Activated gamma-delta T cell treated with Interleukin-2 at 50 U/mL for 16 hours (primary cell): ENCODE data around the gene GANC.
"Not testable (repeated sequence)": the region's sequence is repeated elsewhere in the genome, so short reads cannot be mapped to it uniquely, and the experiment has no call there.

Source experiments
- DNase-seq: peaks from one replicate; pipeline ENCODE4 v3.0.0-alpha.2; 2020

GANC gene

GRCh38 chr15:42283671-42284070 lies 10.7 kb downstream of the GANC start:
- DNase-seq = no peak

DNA sequence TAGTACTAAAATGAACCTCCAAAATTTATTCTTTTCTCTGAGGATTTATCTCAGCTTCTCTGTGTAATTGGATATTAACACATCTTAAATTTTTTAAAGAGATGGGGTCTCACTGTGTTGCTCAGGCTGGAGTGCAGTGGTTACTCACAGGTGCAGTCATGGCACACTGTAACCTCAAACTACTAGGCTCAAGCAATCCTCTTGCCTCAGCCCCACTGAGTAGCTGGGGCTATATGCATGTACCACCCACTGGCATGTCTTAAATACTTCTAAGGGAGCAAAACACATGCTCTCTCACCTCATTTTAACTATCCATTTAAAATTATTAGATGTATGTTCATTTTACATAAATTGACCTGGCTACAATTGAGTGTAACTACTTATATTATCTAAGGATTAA lies 11.6 kb downstream of the GANC start:
- no peak for DNase-seq

DNA sequence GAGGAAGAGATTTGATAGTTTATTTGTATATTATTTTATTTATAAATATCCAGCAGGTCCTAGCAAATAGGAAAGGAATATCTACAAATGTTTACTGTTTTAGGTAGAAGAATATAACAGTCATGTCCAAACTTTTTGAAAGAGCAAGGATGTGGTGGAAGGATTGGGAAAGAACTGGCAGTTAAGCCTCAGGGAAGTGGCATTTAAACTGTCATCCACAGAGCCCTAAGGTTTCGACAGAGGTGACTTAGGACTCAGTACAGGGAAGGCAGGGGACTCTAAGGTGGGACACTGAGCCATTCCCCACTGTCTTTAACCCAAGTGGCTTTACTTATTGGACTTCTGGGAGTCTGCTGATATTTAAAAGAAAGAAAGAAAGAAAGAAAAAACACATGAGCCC lies 12.0 kb downstream of the GANC start:
- no peak for DNase-seq

DNA sequence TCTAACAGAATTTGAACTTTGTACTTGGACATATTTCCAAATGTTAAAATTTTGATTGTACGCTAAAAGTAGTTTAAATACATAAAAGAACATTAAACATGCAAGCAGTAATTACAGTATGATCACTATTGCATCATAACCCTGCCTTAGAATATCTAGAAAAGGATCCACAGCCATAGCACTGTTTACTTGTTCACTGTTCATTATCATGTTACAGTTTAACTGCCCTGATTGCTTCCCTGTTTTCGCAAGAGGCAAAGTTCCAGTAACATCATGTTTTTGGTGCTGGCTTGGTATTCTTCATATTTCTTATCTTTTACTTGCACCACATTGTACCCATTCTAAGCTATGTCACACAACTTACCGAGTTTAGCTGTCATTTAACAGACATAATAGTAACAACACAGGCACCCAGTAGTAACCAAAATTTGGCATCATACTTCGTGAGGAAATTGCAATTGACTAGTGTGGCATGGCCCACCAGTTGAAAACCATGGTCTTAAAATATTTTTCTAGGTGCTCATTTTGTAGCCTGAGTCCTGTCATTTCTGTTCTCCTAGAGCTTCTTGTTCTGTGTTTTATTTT lies 13.5 kb downstream of the GANC start:
- DNase-seq = no peak

DNA sequence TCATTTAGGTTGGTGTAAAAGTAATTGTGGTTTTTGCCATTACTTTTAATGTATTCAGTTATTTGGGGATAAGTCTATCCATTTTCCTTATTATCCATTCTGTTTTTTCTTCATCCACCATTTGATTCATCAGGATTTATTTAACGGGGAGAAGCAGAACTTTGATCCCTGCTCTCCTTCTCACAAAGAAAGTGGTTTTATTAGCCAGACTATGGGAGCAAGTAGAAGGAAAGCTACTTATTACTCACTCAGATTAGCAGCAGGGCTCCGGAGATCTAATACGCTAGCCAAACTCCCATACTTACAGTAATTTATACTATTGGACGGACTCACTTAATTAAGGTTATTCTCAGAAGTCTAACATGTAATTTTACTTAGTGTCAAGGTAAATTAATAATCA lies 14.9 kb downstream of the GANC start:
- DNase-seq = no peak

DNA sequence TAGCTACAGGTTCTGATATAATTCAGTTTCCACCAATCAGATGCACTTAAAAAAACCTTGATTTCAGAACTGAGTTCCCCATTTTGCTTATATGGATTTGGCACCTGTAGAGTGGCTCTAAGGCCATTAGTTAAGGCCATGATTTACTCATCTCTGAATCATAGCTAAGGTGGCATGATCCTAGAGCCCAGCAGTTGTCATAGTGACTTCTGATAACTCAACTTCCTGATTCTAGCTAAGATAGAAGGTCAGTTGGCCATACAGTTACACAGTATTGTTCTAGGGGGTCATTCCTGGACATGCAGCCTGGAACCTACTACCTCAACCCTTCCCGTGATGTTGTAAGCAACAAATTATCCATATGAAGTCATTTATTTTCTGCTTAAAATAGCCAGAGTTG lies 16.2 kb downstream of the GANC start:
- no peak for DNase-seq

DNA sequence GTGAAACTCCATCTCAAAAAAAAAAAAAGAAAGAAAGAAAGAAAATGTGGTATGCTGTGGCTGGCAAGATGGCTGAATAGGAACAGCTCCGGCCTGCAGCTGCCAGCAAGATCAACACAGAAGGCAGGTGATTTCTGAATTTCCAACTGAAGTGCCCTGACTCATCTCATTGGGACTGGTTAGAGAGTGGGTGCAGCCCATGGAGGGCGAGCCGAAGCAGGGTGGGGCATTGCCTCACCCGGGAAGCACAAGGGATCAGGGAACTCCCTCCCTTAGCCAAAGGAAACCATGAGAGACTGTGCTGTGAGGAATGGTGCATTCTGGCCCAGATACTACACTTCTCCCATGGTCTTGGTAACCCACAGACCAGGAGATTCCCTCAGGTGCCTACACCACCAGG lies 28.0 kb downstream of the GANC start:
- not testable (repeated sequence) for DNase-seq

DNA sequence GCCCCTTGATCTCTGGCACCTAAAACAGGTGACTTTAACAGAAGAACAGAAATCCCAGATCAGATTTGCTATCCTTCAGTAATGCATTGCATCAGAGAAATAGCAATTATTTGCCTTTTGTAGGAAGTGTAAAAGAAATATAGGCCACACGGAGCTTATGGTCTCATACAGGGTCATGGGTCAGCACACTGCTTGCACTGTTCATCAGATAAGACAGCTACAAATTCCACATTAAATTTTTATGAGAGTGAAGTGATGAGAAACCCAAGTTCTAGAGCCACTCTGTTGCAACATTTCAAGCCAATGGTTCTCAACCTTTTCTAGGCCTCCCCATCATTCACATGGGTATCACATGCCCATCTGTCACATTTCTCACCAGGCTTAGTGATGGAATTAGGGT lies 33.7 kb downstream of the GANC start:
- DNase-seq = no peak

DNA sequence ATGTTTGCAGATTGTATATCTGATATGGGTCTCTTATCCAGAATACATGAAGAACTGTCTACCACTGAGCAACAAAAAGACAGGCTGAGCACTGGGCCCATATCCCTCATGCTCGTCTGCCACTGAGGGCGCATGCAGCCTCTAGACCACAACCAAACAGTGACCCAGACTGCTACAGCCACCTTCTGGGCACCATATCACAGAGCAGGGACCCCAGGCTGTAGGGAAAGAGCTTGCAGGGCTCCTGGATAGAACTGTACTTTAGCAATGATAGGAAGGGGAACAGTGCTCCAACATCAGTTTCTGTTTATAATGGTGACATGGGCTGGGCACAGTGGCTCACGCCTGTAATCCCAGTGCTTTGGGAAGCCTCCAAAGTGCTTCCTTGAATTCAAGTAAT lies 40.5 kb downstream of the GANC start:
- DNase-seq = no peak

- no peak for DNase-seq
Measured at GRCh38 chr15:42314818-42315217, 41.8 kb downstream of the GANC start.

GRCh38 chr15:42315521-42315920 lies 42.5 kb downstream of the GANC start:
- no peak for DNase-seq

DNA sequence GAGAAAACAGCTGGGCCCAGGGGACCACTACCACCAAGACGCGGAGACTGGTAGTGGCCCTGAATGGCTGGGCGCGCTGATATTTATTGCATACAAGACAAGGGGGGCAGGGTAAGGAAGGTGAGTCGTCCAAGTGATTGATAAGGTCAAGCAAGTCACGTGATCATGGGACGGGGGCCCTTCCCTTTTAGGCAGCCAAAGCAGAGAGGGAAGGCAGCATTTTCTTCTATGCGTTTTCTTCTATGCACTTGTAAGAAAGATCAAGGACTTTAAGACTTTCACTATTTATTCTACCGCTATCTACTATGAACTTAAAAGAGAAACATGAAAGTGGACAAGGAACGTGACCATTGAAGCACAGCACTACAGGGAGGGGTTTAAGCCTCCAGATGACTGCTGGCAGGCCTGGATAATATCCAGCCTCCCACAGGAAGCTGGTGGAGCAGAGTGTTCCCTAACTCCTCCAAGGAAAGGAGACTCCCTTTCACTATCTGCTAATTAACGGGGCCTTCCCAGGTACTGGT lies 43.3 kb downstream of the GANC start:
- not testable (repeated sequence) for DNase-seq

- DNase-seq = no peak
Measured at GRCh38 chr15:42319206-42319605, 46.2 kb downstream of the GANC start.

DNA sequence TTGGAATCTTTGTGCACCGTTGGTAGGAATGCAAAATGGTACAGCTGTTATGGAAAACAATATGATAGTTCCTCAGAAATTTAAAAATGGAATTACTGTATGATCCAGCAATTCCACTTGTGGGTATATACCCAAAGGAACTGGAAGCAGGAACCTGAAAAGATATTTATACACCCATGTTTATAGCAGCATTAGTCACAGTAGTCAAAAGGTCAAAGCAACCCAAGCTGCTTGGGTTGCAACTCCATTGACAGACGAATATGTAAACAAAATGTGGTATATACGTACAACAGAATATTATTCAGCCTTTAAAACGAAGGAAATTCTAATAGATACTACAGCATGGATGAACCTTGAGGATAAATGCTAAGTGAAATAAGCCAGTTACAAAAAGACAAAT lies 51.3 kb downstream of the GANC start:
- DNase-seq = no peak

- DNase-seq = no peak
Measured at GRCh38 chr15:42329161-42329560, 56.2 kb downstream of the GANC start.

GRCh38 chr15:42329992-42330391 lies 57.0 kb downstream of the GANC start:
- no peak for DNase-seq

DNA sequence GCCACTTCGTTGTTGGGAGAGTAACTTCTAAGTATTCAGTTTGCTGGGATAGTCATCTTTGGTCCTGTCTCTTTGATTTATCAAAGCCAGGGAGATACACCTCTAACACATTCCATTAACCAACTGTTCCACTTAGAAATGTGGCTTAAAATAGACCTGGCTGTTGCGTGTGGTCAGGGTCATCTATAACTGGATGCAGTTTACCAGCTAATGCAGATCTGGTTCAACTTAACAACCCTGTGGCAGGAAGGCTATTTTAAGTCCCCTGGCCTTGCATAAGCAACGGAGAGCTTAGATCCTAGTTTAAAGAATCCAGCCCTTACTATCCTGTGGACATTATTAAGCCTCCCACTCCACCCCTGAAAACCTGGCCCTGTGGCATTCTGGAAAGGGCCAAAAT lies 58.2 kb downstream of the GANC start:
- DNase-seq = no peak

DNA sequence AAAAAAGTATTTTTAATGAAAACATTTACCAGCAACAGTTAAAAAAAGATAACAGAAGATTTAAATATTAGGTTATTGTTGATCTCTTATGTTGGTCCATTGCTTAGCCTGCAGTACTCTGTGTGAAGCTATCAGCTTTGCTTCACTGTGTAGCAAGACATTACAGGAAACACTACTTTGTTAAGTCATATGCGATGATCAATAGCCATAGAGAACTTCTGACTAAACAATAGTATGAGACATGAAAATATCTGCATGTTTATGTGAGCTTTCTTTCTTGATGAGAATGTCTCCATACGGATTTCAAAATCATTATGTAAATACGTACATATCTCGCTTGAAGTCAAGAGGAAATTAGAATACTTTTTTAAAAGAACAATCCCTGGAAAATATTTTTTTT lies 59.3 kb downstream of the GANC start:
- DNase-seq = no peak

GRCh38 chr15:42335074-42335473 lies 62.1 kb downstream of the GANC start:
- no peak for DNase-seq

DNA sequence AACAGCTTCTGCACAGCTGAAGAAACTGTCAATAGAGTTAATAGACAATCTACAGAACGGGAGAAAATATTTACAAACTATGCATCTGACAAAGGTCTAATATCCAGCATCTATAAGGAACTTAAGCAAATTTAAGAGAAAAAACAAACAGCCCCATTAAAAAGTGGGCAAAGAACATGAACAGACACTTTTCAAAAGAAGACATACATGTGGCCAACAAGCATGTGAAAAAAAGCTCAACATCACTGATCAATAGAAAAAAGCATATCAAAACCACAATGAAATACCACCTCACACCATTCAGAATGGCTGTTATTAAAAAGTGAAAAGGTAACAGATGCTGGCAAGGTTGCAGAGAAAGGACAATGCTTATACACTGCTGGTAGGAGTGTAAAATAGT lies 63.6 kb downstream of the GANC start:
- DNase-seq = not testable (repeated sequence)

DNA sequence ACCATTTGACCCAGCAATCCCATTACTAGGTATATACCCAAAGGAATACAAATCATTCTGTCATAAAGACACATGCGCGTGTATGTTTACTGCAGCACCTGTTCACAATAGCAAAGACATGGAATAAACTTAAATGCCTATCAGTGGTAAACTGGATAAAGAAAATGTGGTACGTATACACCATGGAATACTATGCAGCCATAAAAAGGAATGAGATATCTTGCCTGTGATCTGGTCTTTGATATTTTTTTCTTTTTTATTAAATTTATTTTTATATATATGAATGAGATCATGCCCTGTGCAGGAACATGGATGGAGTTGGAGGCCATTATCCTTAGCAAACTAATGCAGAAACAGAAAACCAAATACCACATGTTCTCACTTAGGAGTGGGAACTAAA lies 64.1 kb downstream of the GANC start:
- not testable (repeated sequence) for DNase-seq

- no peak for DNase-seq
Measured at GRCh38 chr15:42338500-42338899, 65.5 kb downstream of the GANC start.

GRCh38 chr15:42343596-42344232 lies 70.7 kb downstream of the GANC start:
- DNase-seq = no peak

DNA sequence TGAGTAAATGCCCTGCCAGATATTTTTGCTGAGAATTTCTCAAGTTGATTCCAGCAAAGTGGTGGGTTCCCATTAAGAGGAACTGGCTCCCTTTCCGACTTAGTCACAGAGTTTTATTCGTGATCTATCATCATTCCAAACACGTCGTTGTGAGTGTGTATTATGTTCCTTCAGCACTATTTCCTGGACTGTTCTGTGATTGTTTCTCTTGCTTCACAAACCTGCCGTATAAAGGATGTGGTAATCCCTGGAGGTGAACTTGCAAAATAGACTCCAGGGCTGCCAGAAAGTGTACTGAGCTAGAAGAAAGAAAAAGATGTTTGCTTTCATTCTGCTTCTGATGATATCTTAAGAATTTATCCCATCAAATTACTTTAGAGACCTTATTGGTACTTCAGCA lies 71.8 kb downstream of the GANC start:
- no peak for DNase-seq

DNA sequence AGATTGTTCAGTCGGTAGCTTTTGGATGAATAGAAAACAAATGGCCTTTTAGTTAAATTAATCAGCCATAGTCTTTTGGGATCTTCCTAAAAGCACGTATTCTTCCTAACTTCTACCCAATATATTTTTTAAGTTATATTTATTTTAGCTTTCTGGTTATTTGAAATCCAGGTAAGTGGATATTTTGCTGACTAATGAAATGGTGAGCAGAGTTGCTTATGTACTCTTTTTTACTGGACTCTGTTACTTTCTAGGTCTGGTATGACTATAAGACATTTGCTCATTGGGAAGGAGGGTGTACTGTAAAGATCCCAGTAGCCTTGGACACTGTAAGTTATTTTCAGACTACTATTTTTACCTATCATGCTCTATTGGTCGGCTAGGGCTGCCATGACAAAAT lies 72.5 kb downstream of the GANC start:
- DNase-seq = no peak
